Measurements from ENCODE around the gene SEC11C.

The SEC11C gene

DNA sequence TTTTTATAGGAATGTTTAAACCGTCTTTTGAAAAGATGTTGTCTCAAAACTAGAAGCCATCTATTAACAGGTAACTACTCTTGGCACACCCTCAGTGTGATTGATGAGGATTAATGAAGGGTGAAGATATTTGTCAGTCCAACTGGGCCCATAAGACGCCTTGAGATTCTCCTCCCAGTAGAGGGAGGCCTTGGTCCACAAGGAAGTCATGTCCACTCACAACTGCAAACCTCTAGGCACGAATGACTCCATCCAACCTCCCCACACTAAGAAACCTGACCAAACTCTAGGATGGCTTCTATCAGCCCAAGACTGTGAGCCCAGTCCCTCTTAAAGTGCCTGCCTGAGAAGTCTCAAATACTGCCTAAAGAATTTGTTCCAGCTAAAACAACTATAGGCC is 61.1 kb downstream of the SEC11C start:
- no peak for TF ChIP-seq CTCF (IDR thresholded peaks at IDR 0.05; ENCODE audit: borderline replicate concordance, control extremely low read depth, extremely low read depth, insufficient read depth, missing control alignments)
- in situ Hi-C loops (cut with MboI; ENCODE audit: low sequenced_read_pairs, unreplicated experiment) = no loop called here
- DNase-seq (ENCODE audit: low spot score) = no peak

- no peak for TF ChIP-seq CTCF (IDR thresholded peaks at IDR 0.05; ENCODE audit: borderline replicate concordance, control extremely low read depth, extremely low read depth, insufficient read depth, missing control alignments)
- in situ Hi-C loops (cut with MboI; ENCODE audit: low sequenced_read_pairs, unreplicated experiment) = no loop called here
- DNase-seq (ENCODE audit: low spot score) = no peak
Measured at GRCh38 chr18:59202258-59202820, 62.7 kb downstream of the SEC11C start.

DNA sequence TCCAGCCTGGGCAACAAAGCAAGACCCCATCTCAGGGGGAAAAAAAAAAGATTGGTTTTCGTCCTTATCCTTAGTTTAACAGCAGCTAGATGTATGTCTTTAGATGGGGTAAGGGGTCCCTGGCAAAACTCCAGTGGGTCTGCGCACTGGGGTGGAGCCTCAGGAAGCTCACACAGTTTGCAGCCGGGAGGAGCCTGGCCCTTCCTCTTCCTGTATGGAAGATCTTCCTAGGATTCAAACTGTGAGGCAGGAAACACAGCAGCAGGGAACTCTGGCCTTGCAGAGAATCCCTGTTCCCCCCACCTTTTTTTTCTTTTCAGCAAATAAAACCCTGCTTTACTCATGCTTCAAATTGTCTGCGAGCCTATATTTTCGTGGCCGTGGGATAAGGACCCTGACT is 67.8 kb downstream of the SEC11C start:
- no peak for TF ChIP-seq CTCF (IDR thresholded peaks at IDR 0.05; ENCODE audit: borderline replicate concordance, control extremely low read depth, extremely low read depth, insufficient read depth, missing control alignments)
- in situ Hi-C loops (cut with MboI; ENCODE audit: low sequenced_read_pairs, unreplicated experiment) = no loop called here
- no peak for DNase-seq (ENCODE audit: low spot score)
